Panc1 (cell line): ENCODE measurements around the gene ICE2. TPM values are rescaled to one million over a fixed set of nuclear protein-coding genes. Genes with fewer than 3 reads are reported as not detected.
A peak's percentile ranks its signal among the peaks of the same experiment; 100 is the strongest.

Source experiments
- ATAC-seq: fragments of 200-7000 bp; cut with Tn5 transposase; 2 replicates; pipeline ENCODE4 v1.9.1; 2020; ENCODE audit warnings: mild to moderate bottlenecking, moderate library complexity
- BruUV-seq: library from RNA; stranded (reverse); fragments of 400-500 nt; replicated peaks from 2 replicates; lab custom pipeline; 2021; lab: Mats Ljungman, UMichigan
- CTCF ChIA-PET: fragments of 300-600 bp; sonication (Branson Sonifier 250); formaldehyde crosslinking; loops from one replicate; lab custom pipeline; 2022; ENCODE audit warnings: antibody characterized with exemption; lab: Charles Lee
- POLR2A ChIA-PET: fragments of 300-600 bp; sonication (Branson Sonifier 250); formaldehyde crosslinking; loops from one replicate; lab custom pipeline; 2022; ENCODE audit warnings: antibody characterized with exemption; lab: Charles Lee
- DNase-seq: peaks from one replicate; pipeline ENCODE4 v3.0.0-alpha.2; 2010; ENCODE audit warnings: low read depth, low spot score
- H3K27ac ChIP-seq: 2 replicates; pipeline ENCODE4 v1.5.1; 2011; ENCODE audit warnings: mild to moderate bottlenecking, low read length, inconsistent platforms
- H3K27me3 ChIP-seq: fragments of 200-500 bp; sonication (Bioruptor generic); 2 replicates; pipeline ENCODE4 v1.6.0; 2014; ENCODE audit warnings: low read length, inconsistent platforms; ENCODE audit not compliant: control insufficient read depth, insufficient read depth
- H3K36me3 ChIP-seq: fragments of 200-500 bp; sonication (Bioruptor generic); 2 replicates; pipeline ENCODE4 v1.5.1; 2014; ENCODE audit warnings: inconsistent platforms, mild to moderate bottlenecking, low read length, moderate library complexity; ENCODE audit not compliant: control insufficient read depth, insufficient read depth
- H3K4me1 ChIP-seq: 2 replicates; pipeline ENCODE4 v1.5.1; 2011; ENCODE audit warnings: inconsistent platforms, mild to moderate bottlenecking, low read length, moderate library complexity; ENCODE audit not compliant: control insufficient read depth, insufficient read depth
- H3K4me3 ChIP-seq, 2 experiments: 2 replicates each; pipeline ENCODE4 v1.5.1; 2011 to 2012; ENCODE audit warnings: low read depth in 2 of 2, low read length in 2 of 2, mild to moderate bottlenecking in 2 of 2, inconsistent platforms in 1 of 2, moderate library complexity in 1 of 2
- H3K9me3 ChIP-seq: fragments of 200-500 bp; sonication (Bioruptor generic); 2 replicates; pipeline ENCODE4 v1.5.1; 2014; ENCODE audit warnings: low read depth, mild to moderate bottlenecking, inconsistent platforms, low read length, moderate library complexity; ENCODE audit not compliant: control insufficient read depth, insufficient read depth
- POLR2AphosphoS5 ChIP-seq: IDR thresholded peaks from 2 replicates; pipeline ENCODE4 v1.6.1; 2012; ENCODE audit warnings: mild to moderate bottlenecking, low read depth, low read length, moderate library complexity
- SIN3A ChIP-seq: IDR thresholded peaks from 2 replicates; pipeline ENCODE4 v1.6.1; 2012; ENCODE audit warnings: low read depth, mild to moderate bottlenecking, low read length, moderate library complexity, borderline replicate concordance; ENCODE audit not compliant: insufficient read depth
- TCF7L2 ChIP-seq: IDR thresholded peaks from 2 replicates; pipeline ENCODE4 v1.6.1; 2011; ENCODE audit warnings: mild to moderate bottlenecking, low read depth, low read length, inconsistent platforms
- in situ Hi-C: cut with HindIII; loops from 2 replicates; pipeline ENCODE4 v1.10.0; 2016; ENCODE audit warnings: low sequenced_read_pairs, low pct_unique_long_range_greater_than_20kb
- intact Hi-C: fragments of 100-400 bp; cut with micrococcal nuclease; formaldehyde crosslinking; loops from one replicate; pipeline ENCODE4 v1.10.0; 2022; ENCODE audit not compliant: unreplicated experiment
- total RNA-seq: library from RNA; stranded (reverse); gene quantifications from one replicate; pipeline ENCODE4 v1.2.1, GENCODE V29; 2021; ENCODE audit not compliant: unreplicated experiment
- TF ChIP-seq, protein P1 (sequence below), 2 experiments: IDR thresholded peaks; 2 replicates each; pipeline ENCODE4 v1.6.1; 2011 to 2012; ENCODE audit warnings: low read depth in 2 of 2, control low read depth in 1 of 2, low read length in 1 of 2, mild to moderate bottlenecking in 1 of 2, moderate library complexity in 1 of 2; ENCODE audit not compliant: insufficient read depth in 1 of 2
- TF ChIP-seq, protein P2 (sequence below): fragments of 450-650 bp; IDR thresholded peaks from 2 replicates; pipeline ENCODE4 v1.5.1; 2017; ENCODE audit warnings: mild to moderate bottlenecking

ICE2 gene
- total RNA-seq, 1 experiment from 2014 or later: 66.2 TPM

DNA sequence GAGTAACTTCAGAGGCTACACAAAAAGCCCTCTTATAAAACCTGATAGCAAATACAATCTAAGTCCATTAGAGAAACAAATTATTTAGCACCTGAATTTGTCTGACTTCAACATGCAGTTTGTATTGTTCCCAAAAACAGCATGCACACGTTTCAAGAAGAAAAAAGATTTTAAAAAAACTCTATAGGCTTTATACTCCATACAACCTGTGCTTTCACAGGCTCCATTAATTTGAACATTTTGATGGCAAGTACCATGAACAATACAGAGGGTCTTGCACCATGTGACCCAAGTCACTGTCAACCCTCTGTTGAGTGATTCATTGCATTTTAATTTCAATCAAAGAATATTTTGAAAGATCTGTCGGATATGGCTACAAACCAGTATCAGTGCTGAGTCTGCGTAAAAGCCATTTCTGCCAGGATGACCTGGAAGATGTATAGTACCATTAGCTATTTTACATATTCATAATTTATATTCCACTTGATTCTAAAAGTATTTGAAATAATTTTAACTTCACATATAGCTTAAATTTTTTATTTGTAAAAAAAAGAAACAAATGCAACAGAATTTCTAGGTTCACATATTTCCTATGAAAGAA lies 94.3 kb downstream of the ICE2 start:
- ATAC-seq (no peak), DNase-seq (no peak)
- Histone ChIP-seq H3K27ac (peak overlapping the region; percentile 100), H3K27me3 (no peaks in the 10 kb centered on the region), H3K4me1 (peaks cover 98% of the 10 kb centered on the region), H3K9me3 (no peaks in the 10 kb centered on the region), H3K4me3 (no peak overlapping the region), H3K36me3 (peaks cover 40% of the 10 kb centered on the region)
- in situ Hi-C loops (no loop called here), intact Hi-C loops (no loop called here)
- BruUV-seq: no TSS peak
- CTCF ChIA-PET: no interaction called here
- TF ChIP-seq SIN3A (no peak), POLR2AphosphoS5 (peak; percentile 64)
- TF ChIP-seq, protein P1, sequence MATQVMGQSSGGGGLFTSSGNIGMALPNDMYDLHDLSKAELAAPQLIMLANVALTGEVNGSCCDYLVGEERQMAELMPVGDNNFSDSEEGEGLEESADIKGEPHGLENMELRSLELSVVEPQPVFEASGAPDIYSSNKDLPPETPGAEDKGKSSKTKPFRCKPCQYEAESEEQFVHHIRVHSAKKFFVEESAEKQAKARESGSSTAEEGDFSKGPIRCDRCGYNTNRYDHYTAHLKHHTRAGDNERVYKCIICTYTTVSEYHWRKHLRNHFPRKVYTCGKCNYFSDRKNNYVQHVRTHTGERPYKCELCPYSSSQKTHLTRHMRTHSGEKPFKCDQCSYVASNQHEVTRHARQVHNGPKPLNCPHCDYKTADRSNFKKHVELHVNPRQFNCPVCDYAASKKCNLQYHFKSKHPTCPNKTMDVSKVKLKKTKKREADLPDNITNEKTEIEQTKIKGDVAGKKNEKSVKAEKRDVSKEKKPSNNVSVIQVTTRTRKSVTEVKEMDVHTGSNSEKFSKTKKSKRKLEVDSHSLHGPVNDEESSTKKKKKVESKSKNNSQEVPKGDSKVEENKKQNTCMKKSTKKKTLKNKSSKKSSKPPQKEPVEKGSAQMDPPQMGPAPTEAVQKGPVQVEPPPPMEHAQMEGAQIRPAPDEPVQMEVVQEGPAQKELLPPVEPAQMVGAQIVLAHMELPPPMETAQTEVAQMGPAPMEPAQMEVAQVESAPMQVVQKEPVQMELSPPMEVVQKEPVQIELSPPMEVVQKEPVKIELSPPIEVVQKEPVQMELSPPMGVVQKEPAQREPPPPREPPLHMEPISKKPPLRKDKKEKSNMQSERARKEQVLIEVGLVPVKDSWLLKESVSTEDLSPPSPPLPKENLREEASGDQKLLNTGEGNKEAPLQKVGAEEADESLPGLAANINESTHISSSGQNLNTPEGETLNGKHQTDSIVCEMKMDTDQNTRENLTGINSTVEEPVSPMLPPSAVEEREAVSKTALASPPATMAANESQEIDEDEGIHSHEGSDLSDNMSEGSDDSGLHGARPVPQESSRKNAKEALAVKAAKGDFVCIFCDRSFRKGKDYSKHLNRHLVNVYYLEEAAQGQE (IDR thresholded peaks at IDR 0.05; ENCODE audit: insufficient read depth in 1 of 2, low read depth in 2 of 2, low read length in 1 of 2): no peak
- POLR2A ChIA-PET: no interaction called here

GRCh38 chr15:60384053-60384452 lies 94.9 kb downstream of the ICE2 start:
- ChIA-PET POLR2A (no interaction called here), CTCF (no interaction called here)
- in situ Hi-C loops: no loop called here
- TF ChIP-seq POLR2AphosphoS5 (no peak), TCF7L2 (no peak), SIN3A (no peak)
- TF ChIP-seq, protein P1 (IDR thresholded peaks at IDR 0.05; ENCODE audit: insufficient read depth in 1 of 2, low read depth in 2 of 2, low read length in 1 of 2): no peak
- TF ChIP-seq, protein P2, sequence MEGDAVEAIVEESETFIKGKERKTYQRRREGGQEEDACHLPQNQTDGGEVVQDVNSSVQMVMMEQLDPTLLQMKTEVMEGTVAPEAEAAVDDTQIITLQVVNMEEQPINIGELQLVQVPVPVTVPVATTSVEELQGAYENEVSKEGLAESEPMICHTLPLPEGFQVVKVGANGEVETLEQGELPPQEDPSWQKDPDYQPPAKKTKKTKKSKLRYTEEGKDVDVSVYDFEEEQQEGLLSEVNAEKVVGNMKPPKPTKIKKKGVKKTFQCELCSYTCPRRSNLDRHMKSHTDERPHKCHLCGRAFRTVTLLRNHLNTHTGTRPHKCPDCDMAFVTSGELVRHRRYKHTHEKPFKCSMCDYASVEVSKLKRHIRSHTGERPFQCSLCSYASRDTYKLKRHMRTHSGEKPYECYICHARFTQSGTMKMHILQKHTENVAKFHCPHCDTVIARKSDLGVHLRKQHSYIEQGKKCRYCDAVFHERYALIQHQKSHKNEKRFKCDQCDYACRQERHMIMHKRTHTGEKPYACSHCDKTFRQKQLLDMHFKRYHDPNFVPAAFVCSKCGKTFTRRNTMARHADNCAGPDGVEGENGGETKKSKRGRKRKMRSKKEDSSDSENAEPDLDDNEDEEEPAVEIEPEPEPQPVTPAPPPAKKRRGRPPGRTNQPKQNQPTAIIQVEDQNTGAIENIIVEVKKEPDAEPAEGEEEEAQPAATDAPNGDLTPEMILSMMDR: no peak
- intact Hi-C loops: no loop called here
- BruUV-seq: TSS peak; percentile 9
- H3K9me3 ChIP-seq: no peaks in the 10 kb centered on the region
- no peaks in the 10 kb centered on the region for H3K27me3 ChIP-seq
- DNase-seq: no peak
- no peak overlapping the region for H3K4me3 ChIP-seq
- H3K36me3 ChIP-seq: peaks cover 44% of the 10 kb centered on the region
- H3K27ac ChIP-seq: peak overlapping the region; percentile 100
- peaks cover 98% of the 10 kb centered on the region for H3K4me1 ChIP-seq
- no peak for ATAC-seq
